GM12878 (cell line): ENCODE data around the gene RBM43.

ENCODE experiments used
- CREM ChIP-seq: IDR thresholded peaks from 2 replicates; pipeline ENCODE4 v1.6.1; 2014; ENCODE audit warnings: antibody characterized with exemption, low read depth
- DPF2 ChIP-seq: fragments of 450-650 bp; IDR thresholded peaks from 2 replicates; pipeline ENCODE4 v1.6.1; 2017; ENCODE audit warnings: mild to moderate bottlenecking
- HDAC6 ChIP-seq: fragments of 200-600 bp; sonication (generic); IDR thresholded peaks from one replicate; pipeline ENCODE4 v1.8.0; 2017; ENCODE audit warnings: antibody characterized with exemption; ENCODE audit not compliant: unreplicated experiment
- JUNB ChIP-seq: IDR thresholded peaks from 2 replicates; pipeline ENCODE4 v1.6.1; 2016; ENCODE audit warnings: antibody characterized with exemption, mild to moderate bottlenecking
- RAD51 ChIP-seq: fragments of 450-650 bp; IDR thresholded peaks from 2 replicates; pipeline ENCODE4 v1.6.1; 2016; ENCODE audit warnings: moderate library complexity, mild to moderate bottlenecking, inconsistent platforms
- TCF12 ChIP-seq: IDR thresholded peaks from 2 replicates; pipeline ENCODE4 v1.6.1; 2011; ENCODE audit warnings: low read depth, mild to moderate bottlenecking, low read length
- TCF3 ChIP-seq: IDR thresholded peaks from 2 replicates; pipeline ENCODE4 v1.6.1; 2012; ENCODE audit warnings: low read depth, mild to moderate bottlenecking, low read length, borderline replicate concordance; ENCODE audit not compliant: insufficient read depth
- TF ChIP-seq, protein P1 (sequence below), 3 experiments: IDR thresholded peaks in 2 of 3; conservative IDR thresholded peaks in 1 of 3; 2 replicates each; pipeline ENCODE4 v1.5.1; 2011; ENCODE audit warnings: low read depth in 3 of 3, low read length in 3 of 3, mild to moderate bottlenecking in 3 of 3, control low read depth in 2 of 3, moderate library complexity in 2 of 3, inconsistent platforms in 1 of 3, mixed read lengths in 1 of 3; ENCODE audit not compliant: control insufficient read depth in 2 of 3, insufficient read depth in 1 of 3; ENCODE audit errors: extremely low read depth in 1 of 3
- TF ChIP-seq, protein P2 (sequence below): IDR thresholded peaks from 2 replicates; pipeline ENCODE4 v1.6.1; 2012; ENCODE audit warnings: mild to moderate bottlenecking, low read depth, low read length

DNA sequence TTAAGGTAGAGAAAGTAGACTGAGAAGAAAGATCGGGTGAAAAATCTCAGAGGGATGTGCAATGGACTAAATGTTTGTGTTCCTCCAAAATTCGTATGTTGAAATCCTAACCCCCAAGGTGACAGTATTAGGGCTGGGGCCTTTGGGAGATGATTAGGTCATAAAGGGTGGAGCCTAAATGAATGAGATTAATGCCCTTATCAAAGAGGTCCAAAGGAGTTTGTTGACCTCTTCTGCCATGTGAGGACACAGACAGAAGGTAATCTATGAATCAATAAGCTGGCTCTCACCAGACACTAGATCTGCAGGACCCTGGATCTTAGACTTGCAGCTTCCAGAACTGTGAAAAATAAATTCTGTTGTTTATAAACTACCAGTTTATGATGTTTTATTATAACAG is 30.5 kb upstream of the RBM43 start:
- TF ChIP-seq RAD51 (no peak), JUNB (no peak), HDAC6 (no peak), DPF2 (no peak), TCF12 (no peak), TCF3 (no peak), CREM (no peak)
- TF ChIP-seq, protein P1, sequence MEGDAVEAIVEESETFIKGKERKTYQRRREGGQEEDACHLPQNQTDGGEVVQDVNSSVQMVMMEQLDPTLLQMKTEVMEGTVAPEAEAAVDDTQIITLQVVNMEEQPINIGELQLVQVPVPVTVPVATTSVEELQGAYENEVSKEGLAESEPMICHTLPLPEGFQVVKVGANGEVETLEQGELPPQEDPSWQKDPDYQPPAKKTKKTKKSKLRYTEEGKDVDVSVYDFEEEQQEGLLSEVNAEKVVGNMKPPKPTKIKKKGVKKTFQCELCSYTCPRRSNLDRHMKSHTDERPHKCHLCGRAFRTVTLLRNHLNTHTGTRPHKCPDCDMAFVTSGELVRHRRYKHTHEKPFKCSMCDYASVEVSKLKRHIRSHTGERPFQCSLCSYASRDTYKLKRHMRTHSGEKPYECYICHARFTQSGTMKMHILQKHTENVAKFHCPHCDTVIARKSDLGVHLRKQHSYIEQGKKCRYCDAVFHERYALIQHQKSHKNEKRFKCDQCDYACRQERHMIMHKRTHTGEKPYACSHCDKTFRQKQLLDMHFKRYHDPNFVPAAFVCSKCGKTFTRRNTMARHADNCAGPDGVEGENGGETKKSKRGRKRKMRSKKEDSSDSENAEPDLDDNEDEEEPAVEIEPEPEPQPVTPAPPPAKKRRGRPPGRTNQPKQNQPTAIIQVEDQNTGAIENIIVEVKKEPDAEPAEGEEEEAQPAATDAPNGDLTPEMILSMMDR (IDR thresholded peaks at IDR 0.05 in 2 of 3, conservative IDR thresholded peaks at IDR 0.05 in 1 of 3; ENCODE audit: control insufficient read depth in 2 of 3, extremely low read depth in 1 of 3, insufficient read depth in 1 of 3, low read depth in 3 of 3, low read length in 3 of 3): no peak
- TF ChIP-seq, protein P2, sequence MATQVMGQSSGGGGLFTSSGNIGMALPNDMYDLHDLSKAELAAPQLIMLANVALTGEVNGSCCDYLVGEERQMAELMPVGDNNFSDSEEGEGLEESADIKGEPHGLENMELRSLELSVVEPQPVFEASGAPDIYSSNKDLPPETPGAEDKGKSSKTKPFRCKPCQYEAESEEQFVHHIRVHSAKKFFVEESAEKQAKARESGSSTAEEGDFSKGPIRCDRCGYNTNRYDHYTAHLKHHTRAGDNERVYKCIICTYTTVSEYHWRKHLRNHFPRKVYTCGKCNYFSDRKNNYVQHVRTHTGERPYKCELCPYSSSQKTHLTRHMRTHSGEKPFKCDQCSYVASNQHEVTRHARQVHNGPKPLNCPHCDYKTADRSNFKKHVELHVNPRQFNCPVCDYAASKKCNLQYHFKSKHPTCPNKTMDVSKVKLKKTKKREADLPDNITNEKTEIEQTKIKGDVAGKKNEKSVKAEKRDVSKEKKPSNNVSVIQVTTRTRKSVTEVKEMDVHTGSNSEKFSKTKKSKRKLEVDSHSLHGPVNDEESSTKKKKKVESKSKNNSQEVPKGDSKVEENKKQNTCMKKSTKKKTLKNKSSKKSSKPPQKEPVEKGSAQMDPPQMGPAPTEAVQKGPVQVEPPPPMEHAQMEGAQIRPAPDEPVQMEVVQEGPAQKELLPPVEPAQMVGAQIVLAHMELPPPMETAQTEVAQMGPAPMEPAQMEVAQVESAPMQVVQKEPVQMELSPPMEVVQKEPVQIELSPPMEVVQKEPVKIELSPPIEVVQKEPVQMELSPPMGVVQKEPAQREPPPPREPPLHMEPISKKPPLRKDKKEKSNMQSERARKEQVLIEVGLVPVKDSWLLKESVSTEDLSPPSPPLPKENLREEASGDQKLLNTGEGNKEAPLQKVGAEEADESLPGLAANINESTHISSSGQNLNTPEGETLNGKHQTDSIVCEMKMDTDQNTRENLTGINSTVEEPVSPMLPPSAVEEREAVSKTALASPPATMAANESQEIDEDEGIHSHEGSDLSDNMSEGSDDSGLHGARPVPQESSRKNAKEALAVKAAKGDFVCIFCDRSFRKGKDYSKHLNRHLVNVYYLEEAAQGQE: no peak
